ENCODE data around the gene PIK3C3.

The PIK3C3 gene

DNA sequence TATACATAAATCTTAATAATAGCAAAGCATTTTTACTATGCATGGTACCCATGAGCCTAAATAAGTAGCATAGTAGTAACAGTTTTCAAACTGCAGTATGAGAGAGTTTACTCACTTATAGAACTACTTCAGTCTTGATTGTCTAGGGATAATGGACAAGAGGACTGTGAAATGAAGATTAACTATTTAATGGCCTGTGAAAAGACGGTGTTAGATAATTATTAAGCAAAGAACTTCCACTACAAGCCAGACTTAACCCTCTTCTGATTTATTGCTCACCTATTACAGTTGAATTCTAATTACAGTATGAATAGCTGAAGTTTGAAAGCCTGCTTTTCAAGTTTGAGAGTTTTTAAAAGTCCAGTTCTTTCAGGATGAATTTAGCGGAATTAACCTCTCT, 18.9 kb downstream of the PIK3C3 start:
- no peak for DNase-seq (ENCODE audit: low read depth)

DNA sequence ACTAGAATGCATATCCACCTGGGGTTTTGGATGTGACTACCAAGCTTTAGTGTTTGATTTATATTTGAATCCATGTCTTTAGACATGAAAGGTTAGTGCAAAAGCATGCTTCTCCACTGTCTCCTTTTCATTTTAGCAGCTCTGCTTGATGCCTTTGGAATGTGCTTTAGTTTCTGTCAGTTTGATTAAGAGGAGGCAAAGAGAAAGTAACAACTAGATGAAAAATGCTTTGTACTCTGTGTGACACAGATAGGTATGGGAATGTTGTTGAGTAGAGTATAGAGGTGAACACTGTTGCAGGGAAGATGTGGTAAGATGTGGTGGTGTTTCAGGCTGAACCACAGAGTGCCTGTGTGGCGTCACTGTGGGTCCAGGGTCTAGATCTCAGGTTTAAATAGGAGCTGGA, 19.8 kb downstream of the PIK3C3 start:
- TF ChIP-seq, protein P1, sequence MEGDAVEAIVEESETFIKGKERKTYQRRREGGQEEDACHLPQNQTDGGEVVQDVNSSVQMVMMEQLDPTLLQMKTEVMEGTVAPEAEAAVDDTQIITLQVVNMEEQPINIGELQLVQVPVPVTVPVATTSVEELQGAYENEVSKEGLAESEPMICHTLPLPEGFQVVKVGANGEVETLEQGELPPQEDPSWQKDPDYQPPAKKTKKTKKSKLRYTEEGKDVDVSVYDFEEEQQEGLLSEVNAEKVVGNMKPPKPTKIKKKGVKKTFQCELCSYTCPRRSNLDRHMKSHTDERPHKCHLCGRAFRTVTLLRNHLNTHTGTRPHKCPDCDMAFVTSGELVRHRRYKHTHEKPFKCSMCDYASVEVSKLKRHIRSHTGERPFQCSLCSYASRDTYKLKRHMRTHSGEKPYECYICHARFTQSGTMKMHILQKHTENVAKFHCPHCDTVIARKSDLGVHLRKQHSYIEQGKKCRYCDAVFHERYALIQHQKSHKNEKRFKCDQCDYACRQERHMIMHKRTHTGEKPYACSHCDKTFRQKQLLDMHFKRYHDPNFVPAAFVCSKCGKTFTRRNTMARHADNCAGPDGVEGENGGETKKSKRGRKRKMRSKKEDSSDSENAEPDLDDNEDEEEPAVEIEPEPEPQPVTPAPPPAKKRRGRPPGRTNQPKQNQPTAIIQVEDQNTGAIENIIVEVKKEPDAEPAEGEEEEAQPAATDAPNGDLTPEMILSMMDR (conservative IDR thresholded peaks at IDR 0.05; ENCODE audit: low read depth, low read length): no peak

More for the DNA sequence above, 18.9 kb downstream of the PIK3C3 start:
- TF ChIP-seq, protein P1 (conservative IDR thresholded peaks at IDR 0.05; ENCODE audit: low read depth, low read length): no peak
- no peak overlapping the region for H3K4me3 ChIP-seq (ENCODE audit: low read depth, low read length)

DNA sequence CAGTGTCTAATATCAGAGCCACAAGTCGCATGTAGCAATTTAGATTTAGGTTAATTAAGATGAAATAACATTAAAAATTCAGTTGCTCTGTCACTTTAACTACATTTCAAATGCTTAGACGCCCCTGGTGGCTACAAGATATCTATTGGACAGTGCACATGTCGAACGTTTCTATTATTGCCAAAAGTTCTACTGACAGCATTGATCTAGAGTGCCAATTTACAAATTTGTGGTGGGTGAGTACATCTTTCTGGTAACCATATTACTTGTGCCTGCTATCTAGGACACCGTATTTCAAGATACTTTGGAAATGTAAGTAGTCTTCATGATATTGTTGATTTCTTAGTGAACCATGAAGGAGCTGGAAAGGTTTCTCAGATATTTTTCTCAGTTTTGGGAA, 20.2 kb downstream of the PIK3C3 start:
- TF ChIP-seq, protein P1 (conservative IDR thresholded peaks at IDR 0.05; ENCODE audit: low read depth, low read length): no peak
- no peak overlapping the region for H3K4me3 ChIP-seq (ENCODE audit: low read depth, low read length)
- DNase-seq (ENCODE audit: low read depth): no peak

More for the DNA sequence above, 19.8 kb downstream of the PIK3C3 start:
- DNase-seq (ENCODE audit: low read depth): no peak
- H3K4me3 ChIP-seq (ENCODE audit: low read depth, low read length): no peak overlapping the region

DNA sequence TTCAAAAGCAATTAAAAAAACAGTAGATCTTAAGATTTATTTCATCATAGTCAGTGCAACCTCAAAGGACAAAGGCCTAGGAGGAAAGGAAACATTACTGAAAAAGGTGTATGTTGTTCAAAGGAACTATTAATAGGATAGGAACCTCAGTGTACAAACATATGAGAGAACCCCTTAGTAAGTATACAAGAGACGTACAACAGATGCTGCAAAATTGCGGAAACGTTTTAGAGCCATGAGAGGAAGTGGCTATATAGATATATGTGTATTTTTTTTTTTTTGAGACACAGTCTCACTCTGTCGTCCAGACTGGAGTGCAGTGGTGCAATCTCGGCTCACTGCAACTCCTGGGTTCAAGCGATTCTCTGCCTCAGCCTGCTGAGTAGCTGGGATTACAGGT, 22.2 kb downstream of the PIK3C3 start:
- TF ChIP-seq, protein P1 (conservative IDR thresholded peaks at IDR 0.05; ENCODE audit: low read depth, low read length): no peak
- DNase-seq (ENCODE audit: low read depth): no peak
- H3K4me3 ChIP-seq (ENCODE audit: low read depth, low read length): no peak overlapping the region

DNA sequence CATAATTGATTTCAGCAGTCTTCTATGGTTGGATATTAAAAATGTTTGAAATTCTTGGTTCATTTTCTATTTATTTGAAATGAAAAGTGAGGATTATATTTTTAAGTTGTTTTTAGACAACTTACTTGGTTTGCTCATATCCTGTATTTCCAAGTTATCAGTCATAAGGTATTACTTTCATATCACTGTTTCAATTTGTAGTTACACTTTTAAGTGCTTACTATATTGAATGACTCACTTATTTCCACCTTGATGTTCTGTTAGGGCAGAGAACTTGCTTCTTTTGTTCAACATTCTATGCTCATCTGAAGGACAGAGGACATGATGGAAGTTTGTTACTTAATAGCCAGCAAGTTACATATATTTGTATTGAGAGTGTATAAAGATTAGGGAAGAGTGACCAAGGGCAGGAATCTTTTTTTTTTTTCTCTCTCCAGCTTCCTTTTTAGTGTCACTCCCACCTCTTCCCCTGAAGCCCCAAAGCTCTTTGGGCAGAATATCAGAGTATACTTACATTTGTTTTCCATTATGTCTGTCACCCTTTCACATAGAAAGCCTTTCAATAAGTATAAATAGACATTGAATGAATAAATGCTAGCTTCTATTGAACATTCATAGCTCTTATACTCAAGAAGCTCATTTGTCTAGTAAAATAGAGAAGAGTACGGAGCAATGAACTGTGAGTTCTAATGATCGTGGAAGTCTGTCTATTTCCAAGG, 28.1 kb downstream of the PIK3C3 start:
- no peak for DNase-seq (ENCODE audit: low read depth)
- TF ChIP-seq, protein P1 (conservative IDR thresholded peaks at IDR 0.05; ENCODE audit: low read depth, low read length): no peak
- H3K4me3 ChIP-seq (ENCODE audit: low read depth, low read length): no peak overlapping the region

DNA sequence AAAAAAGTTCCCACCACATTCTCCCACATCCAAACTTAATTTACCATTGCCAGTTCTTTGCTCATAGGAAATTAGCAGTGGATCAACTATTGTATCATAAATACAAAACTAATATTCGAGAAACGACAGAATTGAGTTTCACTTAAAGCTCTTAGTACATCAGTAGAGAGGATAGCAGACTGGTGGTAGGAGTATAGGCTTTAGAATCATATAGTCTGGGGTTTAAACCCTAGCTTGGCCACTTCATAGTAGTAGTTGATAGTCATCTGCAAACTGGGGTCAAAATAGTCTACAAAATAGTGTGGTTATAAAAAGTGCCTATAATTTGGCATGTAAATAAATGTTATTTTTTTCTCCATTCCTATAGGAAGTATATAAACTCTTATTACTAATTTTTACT, 30.9 kb downstream of the PIK3C3 start:
- TF ChIP-seq, protein P1 (conservative IDR thresholded peaks at IDR 0.05; ENCODE audit: low read depth, low read length): no peak
- no peak for DNase-seq (ENCODE audit: low read depth)

DNA sequence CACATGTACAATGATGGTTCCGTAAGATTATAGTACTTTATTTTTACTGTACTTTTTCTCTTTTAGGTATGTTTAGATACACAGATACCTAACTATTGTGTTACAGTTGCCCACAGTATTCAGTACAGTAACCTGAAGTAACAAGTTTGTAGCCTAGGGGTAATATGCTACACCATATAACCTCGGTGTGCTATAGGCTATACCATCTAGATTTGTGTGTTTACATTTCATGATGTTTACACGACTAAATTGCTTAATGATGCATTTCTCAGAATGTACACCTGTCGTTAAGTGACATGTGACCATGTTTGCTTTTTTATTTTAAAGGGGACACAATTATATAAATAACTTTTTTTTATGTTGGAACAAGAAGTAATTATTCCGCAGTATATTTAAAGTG, 34.5 kb downstream of the PIK3C3 start:
- no peak for DNase-seq (ENCODE audit: low read depth)
- H3K4me3 ChIP-seq (ENCODE audit: low read depth, low read length): no peak overlapping the region
- TF ChIP-seq, protein P1 (conservative IDR thresholded peaks at IDR 0.05; ENCODE audit: low read depth, low read length): no peak

More for the DNA sequence above, 30.9 kb downstream of the PIK3C3 start:
- H3K4me3 ChIP-seq (ENCODE audit: low read depth, low read length): no peak overlapping the region

Data from choroid plexus epithelial cell (primary cell).